SK-N-MC (cell line): ENCODE measurements around the gene ZFAND5.
A peak's percentile ranks its signal among the peaks of the same experiment; 100 is the strongest.

Experiments
- DNase-seq: peaks from one replicate; pipeline ENCODE4 v3.0.0-alpha.2; 2011; ENCODE audit warnings: low read depth, low spot score
- H3K27ac ChIP-seq: fragments of 200-600 bp; sonication (generic); 2 replicates; pipeline ENCODE4 v1.5.1; 2016; ENCODE audit warnings: mixed run types
- H3K36me3 ChIP-seq: fragments of 200-600 bp; sonication (generic); 2 replicates; pipeline ENCODE4 v1.6.1; 2017; ENCODE audit warnings: antibody characterized with exemption, low read length, mixed read lengths; ENCODE audit not compliant: insufficient read depth
- H3K4me3 ChIP-seq: fragments of 200-600 bp; sonication (generic); 2 replicates; pipeline ENCODE4 v1.5.1; 2016
- H3K9ac ChIP-seq: fragments of 200-600 bp; sonication (generic); 2 replicates; pipeline ENCODE4 v1.8.0; 2017; ENCODE audit warnings: mixed run types, mixed read lengths; ENCODE audit not compliant: insufficient read length
- H3K9me3 ChIP-seq: fragments of 200-600 bp; sonication (generic); 2 replicates; pipeline ENCODE4 v1.6.1; 2017; ENCODE audit warnings: low read depth, mild to moderate bottlenecking, antibody characterized with exemption, low read length, moderate library complexity, mixed read lengths
- EZH2 ChIP-seq: fragments of 200-600 bp; sonication (generic); IDR thresholded peaks from one replicate; pipeline ENCODE4 v1.6.1; 2017; ENCODE audit warnings: antibody characterized with exemption
- FOXP2 ChIP-seq: optimal IDR thresholded peaks from 2 replicates; pipeline ENCODE3; 2011; ENCODE audit warnings: mild to moderate bottlenecking, moderate library complexity; ENCODE audit not compliant: insufficient read depth; ENCODE audit errors: extremely low read length, control extremely low read depth
- POLR2AphosphoS5 ChIP-seq: IDR thresholded peaks from 2 replicates; pipeline ENCODE4 v1.6.1; 2012; ENCODE audit warnings: mild to moderate bottlenecking, low read depth, low read length, borderline replicate concordance

ZFAND5 gene

GRCh38 chr9:72371151-72371550 is 6.1 kb upstream of the ZFAND5 start:
- Histone ChIP-seq H3K4me3 (no peak overlapping the region), H3K36me3 (no peaks in the 10 kb centered on the region), H3K9me3 (no peaks in the 10 kb centered on the region), H3K27ac (peak overlapping the region; percentile 78), H3K9ac (no peak overlapping the region)
- TF ChIP-seq POLR2AphosphoS5, result no peak
- no peak for TF ChIP-seq EZH2
- TF ChIP-seq FOXP2, result no peak
- DNase-seq, result no peak

DNA sequence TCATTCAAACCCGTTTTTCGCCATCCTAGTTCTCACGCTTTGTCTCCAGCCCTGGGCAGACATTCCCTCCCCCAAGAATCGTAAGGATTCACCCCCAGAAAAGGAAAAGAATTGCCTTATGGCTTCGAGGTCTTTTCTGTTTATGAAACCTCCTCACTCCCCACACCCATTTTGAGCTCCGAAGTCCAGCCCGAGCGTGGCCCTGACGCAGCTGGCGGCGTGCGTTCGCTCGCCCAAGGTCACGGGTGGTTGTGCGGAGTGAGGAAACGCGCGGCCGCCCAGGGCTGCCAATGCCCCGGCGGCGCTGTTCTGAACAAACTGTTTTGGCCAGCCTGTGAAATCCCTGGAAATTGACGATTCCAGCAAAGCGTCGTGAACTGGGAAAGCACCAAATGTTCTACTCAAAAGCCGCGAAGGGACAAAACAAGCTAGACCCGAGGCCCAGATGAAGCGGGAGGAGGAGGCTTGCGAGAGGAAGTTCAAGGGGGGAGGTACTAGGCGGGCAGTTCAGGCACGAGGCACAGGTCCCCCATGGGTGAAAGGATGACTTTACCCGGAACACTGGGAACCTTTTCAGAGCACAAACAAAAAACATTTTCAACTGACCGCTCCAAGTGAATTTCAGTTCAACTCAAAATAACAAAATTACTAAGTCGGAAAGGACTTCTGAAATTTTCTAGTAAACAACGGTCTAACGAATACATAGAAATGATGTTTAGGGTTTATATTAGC is 683 bp upstream of the ZFAND5 start:
- H3K9ac ChIP-seq, result peak overlapping the region; percentile 66
- no peaks in the 10 kb centered on the region for H3K9me3 ChIP-seq
- H3K36me3 ChIP-seq, result peaks cover 30% of the 10 kb centered on the region
- no peak for DNase-seq
- TF ChIP-seq FOXP2 (no peak), POLR2AphosphoS5 (no peak), EZH2 (no peak)
- H3K4me3 ChIP-seq, result peak overlapping the region; percentile 98
- peak overlapping the region; percentile 77; the same call in 1 of the 2 replicates for H3K27ac ChIP-seq

GRCh38 chr9:72363908-72364678 is 915 bp downstream of the ZFAND5 start:
- Histone ChIP-seq H3K9ac (peak overlapping the region; percentile 94), H3K4me3 (peak overlapping the region; percentile 98), H3K27ac (peak overlapping the region; percentile 79), H3K9me3 (no peaks in the 10 kb centered on the region), H3K36me3 (peaks cover 46% of the 10 kb centered on the region)
- TF ChIP-seq FOXP2, result no peak
- TF ChIP-seq POLR2AphosphoS5, result peak; percentile 11; the same call in 1 of the 2 replicates
- DNase-seq, result no peak

DNA sequence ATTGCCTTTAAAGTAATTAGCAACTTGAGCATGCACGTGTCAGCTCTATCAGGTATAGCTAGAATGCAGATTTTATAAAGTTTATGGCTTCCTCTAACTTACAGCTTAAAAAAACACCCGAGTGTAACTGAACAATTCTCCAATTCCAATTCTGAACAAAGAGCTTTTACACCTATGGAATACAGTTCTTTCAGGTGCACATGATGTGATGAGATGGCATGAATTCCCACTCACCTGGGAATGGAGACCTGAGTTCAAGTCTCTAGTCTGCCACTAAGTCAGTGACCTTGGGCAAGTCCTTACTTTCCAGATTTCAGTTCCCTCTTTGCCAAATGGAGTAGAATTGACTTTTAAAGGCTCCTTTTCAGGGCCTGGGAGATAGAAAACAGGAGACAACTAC is 1.8 kb downstream of the ZFAND5 start:
- Histone ChIP-seq H3K27ac (peak overlapping the region; percentile 79; the same call in 1 of the 2 replicates), H3K9me3 (no peaks in the 10 kb centered on the region), H3K36me3 (peaks cover 55% of the 10 kb centered on the region), H3K9ac (peak overlapping the region; percentile 94), H3K4me3 (peak overlapping the region; percentile 98)
- DNase-seq, result no peak
- no peak for TF ChIP-seq POLR2AphosphoS5
- no peak for TF ChIP-seq FOXP2
- TF ChIP-seq EZH2, result no peak

GRCh38 chr9:72362680-72363139 is 2.3 kb downstream of the ZFAND5 start:
- no peak for TF ChIP-seq FOXP2
- TF ChIP-seq EZH2, result no peak
- TF ChIP-seq POLR2AphosphoS5, result no peak
- peak; percentile 20 for DNase-seq
- Histone ChIP-seq H3K27ac (peak overlapping the region; percentile 43; the same call in 1 of the 2 replicates), H3K9me3 (no peaks in the 10 kb centered on the region), H3K36me3 (peaks cover 60% of the 10 kb centered on the region), H3K4me3 (peak overlapping the region; percentile 98), H3K9ac (peak overlapping the region; percentile 94)

GRCh38 chr9:72362118-72362531 is 2.9 kb downstream of the ZFAND5 start:
- H3K9ac ChIP-seq, result peak overlapping the region; percentile 94
- peaks cover 66% of the 10 kb centered on the region for H3K36me3 ChIP-seq
- peak overlapping the region; percentile 40; the same call in 1 of the 2 replicates for H3K27ac ChIP-seq
- TF ChIP-seq FOXP2 (no peak), POLR2AphosphoS5 (no peak), EZH2 (no peak)
- H3K4me3 ChIP-seq, result peak overlapping the region; percentile 98
- no peaks in the 10 kb centered on the region for H3K9me3 ChIP-seq
- no peak for DNase-seq

GRCh38 chr9:72361217-72361616 is 3.8 kb downstream of the ZFAND5 start:
- H3K9me3 ChIP-seq, result no peaks in the 10 kb centered on the region
- TF ChIP-seq EZH2 (no peak), POLR2AphosphoS5 (no peak), FOXP2 (no peak)
- H3K27ac ChIP-seq, result no peak overlapping the region
- H3K36me3 ChIP-seq, result peaks cover 75% of the 10 kb centered on the region
- peak overlapping the region; percentile 94 for H3K9ac ChIP-seq
- H3K4me3 ChIP-seq, result peak overlapping the region; percentile 98
- DNase-seq, result no peak

GRCh38 chr9:72360324-72360723 is 4.7 kb downstream of the ZFAND5 start:
- Histone ChIP-seq H3K4me3 (peak overlapping the region; percentile 98; the same call in 1 of the 2 replicates), H3K9ac (no peak overlapping the region), H3K9me3 (no peaks in the 10 kb centered on the region), H3K27ac (no peak overlapping the region), H3K36me3 (peaks cover 84% of the 10 kb centered on the region)
- TF ChIP-seq POLR2AphosphoS5, result no peak
- no peak for TF ChIP-seq EZH2
- no peak for TF ChIP-seq FOXP2
- no peak for DNase-seq
